H9 (cell line): ENCODE measurements around the gene APBA3. TPM values are rescaled to one million over a fixed set of nuclear protein-coding genes. Genes with fewer than 3 reads are reported as not detected.

Experiments used
- DNase-seq: peaks from one replicate; pipeline ENCODE4 v3.0.0-alpha.2; 2017
- H2AFZ ChIP-seq: one replicate; pipeline ENCODE4 v1.6.1; 2013; ENCODE audit warnings: mild to moderate bottlenecking, low read length, control low read depth, moderate library complexity
- H2AK5ac ChIP-seq: 2 replicates; pipeline ENCODE4 v1.6.1; 2013; ENCODE audit warnings: low read length, control low read depth, mixed read lengths; ENCODE audit not compliant: insufficient read length
- H2BK120ac ChIP-seq: one replicate; pipeline ENCODE4 v1.6.1; 2013; ENCODE audit warnings: low read depth, mild to moderate bottlenecking, low read length, control low read depth, inconsistent platforms; ENCODE audit not compliant: poor library complexity, severe bottlenecking
- H2BK12ac ChIP-seq: 2 replicates; pipeline ENCODE4 v1.6.1; 2013; ENCODE audit warnings: low read length, control low read depth, mixed read lengths, low read depth; ENCODE audit not compliant: insufficient read length
- H2BK15ac ChIP-seq: 2 replicates; pipeline ENCODE4 v1.6.1; 2013; ENCODE audit warnings: low read depth, low read length, control low read depth
- H2BK20ac ChIP-seq: one replicate; pipeline ENCODE4 v1.6.1; 2013; ENCODE audit warnings: low read depth, mild to moderate bottlenecking, low read length, control low read depth, inconsistent platforms; ENCODE audit not compliant: poor library complexity, severe bottlenecking
- H2BK5ac ChIP-seq: 2 replicates; pipeline ENCODE4 v1.6.1; 2013; ENCODE audit warnings: low read length, control low read depth, mixed read lengths; ENCODE audit not compliant: insufficient read length
- H3K14ac ChIP-seq: 2 replicates; pipeline ENCODE4 v1.6.1; 2013; ENCODE audit warnings: low read length, control low read depth; ENCODE audit not compliant: insufficient read depth
- H3K18ac ChIP-seq: 2 replicates; pipeline ENCODE4 v1.6.1; 2013; ENCODE audit warnings: low read depth, mild to moderate bottlenecking, mixed read lengths, low read length, control low read depth; ENCODE audit not compliant: insufficient read length
- H3K23ac ChIP-seq: 2 replicates; pipeline ENCODE4 v1.6.1; 2013; ENCODE audit warnings: low read length, control low read depth, mixed read lengths, low read depth; ENCODE audit not compliant: insufficient read length
- H3K23me2 ChIP-seq: 2 replicates; pipeline ENCODE4 v1.6.1; 2013; ENCODE audit warnings: low read depth, mild to moderate bottlenecking, mixed read lengths, low read length, control low read depth; ENCODE audit not compliant: insufficient read length, poor library complexity, severe bottlenecking
- H3K27ac ChIP-seq: 2 replicates; pipeline ENCODE4 v1.5.1; 2013; ENCODE audit warnings: low read length, control low read depth, mixed read lengths, low read depth; ENCODE audit not compliant: insufficient read length
- H3K27me3 ChIP-seq: 2 replicates; pipeline ENCODE4 v1.6.1; 2013; ENCODE audit warnings: low read length, control low read depth, inconsistent platforms; ENCODE audit not compliant: insufficient read depth
- H3K4ac ChIP-seq: 2 replicates; pipeline ENCODE4 v1.6.1; 2013; ENCODE audit warnings: low read depth, mild to moderate bottlenecking, control low read depth, inconsistent platforms, low read length, moderate library complexity
- H3K4me1 ChIP-seq: 2 replicates; pipeline ENCODE4 v1.6.1; 2013; ENCODE audit warnings: low read length, control low read depth, inconsistent platforms; ENCODE audit not compliant: insufficient read depth
- H3K4me2 ChIP-seq: 2 replicates; pipeline ENCODE4 v1.6.1; 2013; ENCODE audit warnings: low read length, control low read depth, mixed read lengths; ENCODE audit not compliant: insufficient read length, insufficient read depth
- H3K56ac ChIP-seq: 2 replicates; pipeline ENCODE4 v1.6.1; 2013; ENCODE audit warnings: low read depth, mild to moderate bottlenecking, mixed read lengths, low read length, control low read depth; ENCODE audit not compliant: insufficient read length
- H3K79me1 ChIP-seq: 2 replicates; pipeline ENCODE4 v1.6.1; 2013; ENCODE audit warnings: low read depth, mild to moderate bottlenecking, moderate library complexity, low read length, control low read depth, inconsistent platforms; ENCODE audit not compliant: insufficient read depth, poor library complexity, severe bottlenecking
- H3K79me2 ChIP-seq: 2 replicates; pipeline ENCODE4 v1.6.1; 2013; ENCODE audit warnings: low read length, control low read depth, inconsistent platforms; ENCODE audit not compliant: insufficient read depth
- H3K9ac ChIP-seq: 2 replicates; pipeline ENCODE4 v1.6.1; 2013; ENCODE audit warnings: low read length, control low read depth, mixed read lengths; ENCODE audit not compliant: insufficient read length; ENCODE audit errors: extremely low read depth
- H3K9me3 ChIP-seq: one replicate; pipeline ENCODE4 v1.6.1; 2013; ENCODE audit warnings: low read depth, low read length, inconsistent platforms; ENCODE audit not compliant: control insufficient read depth
- H3T11ph ChIP-seq: one replicate; pipeline ENCODE4 v1.6.1; 2013; ENCODE audit warnings: mild to moderate bottlenecking, low read length, control low read depth, inconsistent platforms
- H4K20me1 ChIP-seq: one replicate; pipeline ENCODE4 v1.6.1; 2013; ENCODE audit not compliant: control insufficient read depth, insufficient read length, insufficient read depth
- H4K5ac ChIP-seq: 2 replicates; pipeline ENCODE4 v1.6.1; 2013; ENCODE audit warnings: low read depth, mild to moderate bottlenecking, mixed read lengths, low read length, control low read depth; ENCODE audit not compliant: insufficient read length
- H4K8ac ChIP-seq: replicated peaks from 2 replicates; pipeline ENCODE4 v1.6.1; 2013; ENCODE audit warnings: low read length, control low read depth, mixed read lengths, low read depth; ENCODE audit not compliant: insufficient read length
- H4K91ac ChIP-seq: 2 replicates; pipeline ENCODE4 v1.6.1; 2013; ENCODE audit warnings: low read depth, mild to moderate bottlenecking, moderate library complexity, mixed read lengths, low read length, control low read depth; ENCODE audit not compliant: insufficient read length
- H3K27ac Mint-ChIP-seq, 3 experiments: 2 replicates in 2 of 3; 3 replicates in 1 of 3; pipeline ENCODE4 v1.8.0; 2020 to 2021; ENCODE audit warnings: mixed read lengths in 3 of 3, mild to moderate bottlenecking in 1 of 3, moderate library complexity in 1 of 3
- H3K27me3 Mint-ChIP-seq: 2 replicates; pipeline ENCODE4 v1.8.0; 2021; ENCODE audit warnings: low read depth, mild to moderate bottlenecking, moderate library complexity, mixed read lengths
- H3K36me3 Mint-ChIP-seq, 3 experiments: 2 replicates in 2 of 3; 3 replicates in 1 of 3; pipeline ENCODE4 v1.8.0; 2020 to 2021; ENCODE audit warnings: low read depth in 3 of 3, mixed read lengths in 3 of 3; ENCODE audit not compliant: insufficient read depth in 1 of 3
- H3K4me1 Mint-ChIP-seq, 2 experiments: 2 replicates each; pipeline ENCODE4 v1.8.0; 2020; ENCODE audit warnings: mixed read lengths in 2 of 2
- H3K4me3 Mint-ChIP-seq, 2 experiments: 2 replicates in 1 of 2; 3 replicates in 1 of 2; pipeline ENCODE4 v1.8.0; 2020 to 2021; ENCODE audit warnings: mild to moderate bottlenecking in 2 of 2, mixed read lengths in 2 of 2, moderate library complexity in 1 of 2
- H3K9me3 Mint-ChIP-seq, 2 experiments: 2 replicates in 1 of 2; 3 replicates in 1 of 2; pipeline ENCODE4 v1.8.0; 2020; ENCODE audit warnings: mild to moderate bottlenecking in 2 of 2, mixed read lengths in 2 of 2, moderate library complexity in 1 of 2
- WGBS: extraction: QIAGEN DNeasy Blood & Tissue Kit; methylation state at CpG from one replicate; pipeline ENCODE4 v1.1.7; 2013; ENCODE audit warnings: missing lambda C conversion rate, low lambda C conversion rate, mixed read lengths; ENCODE audit not compliant: insufficient read length; ENCODE audit errors: extremely low coverage; 5-methylcytosine and 5-hydroxymethylcytosine counted together
- total RNA-seq: library from RNA; stranded (reverse); gene quantifications from 2 replicates; pipeline ENCODE4 v1.2.1, GENCODE V29; 2021
- TF ChIP-seq, protein P1 (sequence below): fragments of 200-600 bp; sonication (generic); conservative IDR thresholded peaks from 3 replicates; pipeline ENCODE4 v1.8.0; 2021; ENCODE audit warnings: antibody characterized with exemption, mild to moderate bottlenecking

Gene APBA3
- total RNA-seq, 1 experiment from 2014 or later: 21.8 TPM

DNA sequence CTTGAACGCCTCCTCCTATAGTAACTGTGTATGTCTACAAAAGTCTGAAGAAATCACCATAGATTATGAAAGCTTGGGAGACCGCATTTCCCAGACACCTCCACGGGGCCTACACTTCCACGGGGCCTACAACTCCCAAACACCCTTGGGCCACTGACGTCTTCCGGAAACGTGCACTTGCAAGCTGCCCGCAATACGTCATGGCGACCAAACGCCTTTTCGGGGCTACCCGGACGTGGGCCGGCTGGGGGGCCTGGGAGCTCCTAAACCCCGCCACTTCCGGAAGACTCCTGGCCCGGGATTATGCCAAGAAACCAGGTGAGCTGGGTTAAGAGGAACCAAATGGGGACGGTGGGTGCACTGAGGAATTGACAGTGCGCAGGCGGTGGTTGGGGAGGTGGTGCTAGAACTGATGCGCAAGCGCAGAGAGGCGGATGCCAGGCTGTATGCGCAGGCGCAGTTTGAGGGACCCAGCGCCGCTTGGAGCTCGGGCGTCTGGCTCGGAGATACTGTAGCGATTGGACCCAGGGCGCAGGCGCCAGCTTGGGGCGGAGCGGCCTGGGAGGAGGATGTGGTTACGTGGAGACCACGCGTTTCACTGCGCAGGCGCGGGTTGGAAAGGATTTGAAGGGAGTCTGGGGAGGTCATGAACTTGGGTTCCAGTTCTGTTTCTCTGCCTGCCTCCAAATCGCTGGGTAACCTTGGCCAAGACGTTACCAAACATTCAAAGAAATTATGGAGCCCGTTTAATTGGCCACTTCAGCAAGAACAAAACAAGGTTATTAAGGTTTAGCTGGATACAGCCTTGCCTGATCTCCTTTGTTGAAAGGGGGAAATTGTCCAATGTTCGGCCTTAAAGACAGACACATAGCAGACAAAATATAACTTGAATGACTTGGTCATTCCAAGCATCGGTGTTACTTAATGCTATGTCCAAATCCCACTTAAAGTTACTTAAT, 1.3 kb upstream of the APBA3 start, which contains the start of gene MRPL54:
MRPL54 (plus strand) TSS at position 182 of the 959 bp plus-strand sequence; CDS start at position 201, 19 bp downstream.
- peaks cover 3 to 25% (median 19%) of the 10 kb centered on the region in 3 experiments; a peak in 5 of 7 replicates for H3K36me3 Mint-ChIP-seq
- Histone ChIP-seq H2BK15ac (no peak within 1 kb of the TSS), H3K27me3 (no peaks in the 10 kb centered on the region), H2AFZ (peak within 1 kb of the TSS; percentile 56), H3K79me2 (no peaks in the 10 kb centered on the region), H2BK120ac (no peak within 1 kb of the TSS), H3K9ac (peak within 1 kb of the TSS; percentile 62), H2AK5ac (no peak within 1 kb of the TSS), H2BK5ac (no peak within 1 kb of the TSS), H3K4me2 (peak within 1 kb of the TSS; percentile 81), H3K23me2 (peaks cover 4% of the 10 kb centered on the region), H3T11ph (no peak within 1 kb of the TSS), H2BK12ac (no peak within 1 kb of the TSS), H4K5ac (no peak within 1 kb of the TSS), H3K9me3 (no peaks in the 10 kb centered on the region), H2BK20ac (no peak within 1 kb of the TSS), H3K4me1 (no peaks in the 10 kb centered on the region), H4K91ac (no peak within 1 kb of the TSS), H3K27ac (no peak within 1 kb of the TSS), H3K56ac (no peak within 1 kb of the TSS), H3K4ac (no peak within 1 kb of the TSS), H4K8ac (no peak within 1 kb of the TSS), H3K18ac (peak within 1 kb of the TSS; percentile 95), H4K20me1 (no peaks in the 10 kb centered on the region), H3K23ac (no peak within 1 kb of the TSS), H3K14ac (peak within 1 kb of the TSS; percentile 94), H3K79me1 (peaks cover 5% of the 10 kb centered on the region)
- WGBS: no CpG with 5 or more reads among the region's 47 CpGs
- H3K9me3 Mint-ChIP-seq: no peaks in the 10 kb centered on the region; a peak in 1 of 5 replicates
- no peaks in the 10 kb centered on the region for H3K27me3 Mint-ChIP-seq
- peak within 1 kb of the TSS; percentile 96 to 99 (median 98) for H3K27ac Mint-ChIP-seq
- peaks cover 4 to 14% of the 10 kb centered on the region in 2 experiments; a peak in 3 of 4 replicates for H3K4me1 Mint-ChIP-seq
- peak; percentile 99 for DNase-seq
- H3K4me3 Mint-ChIP-seq: peak within 1 kb of the TSS; percentile 92 to 96
- TF ChIP-seq, protein P1, sequence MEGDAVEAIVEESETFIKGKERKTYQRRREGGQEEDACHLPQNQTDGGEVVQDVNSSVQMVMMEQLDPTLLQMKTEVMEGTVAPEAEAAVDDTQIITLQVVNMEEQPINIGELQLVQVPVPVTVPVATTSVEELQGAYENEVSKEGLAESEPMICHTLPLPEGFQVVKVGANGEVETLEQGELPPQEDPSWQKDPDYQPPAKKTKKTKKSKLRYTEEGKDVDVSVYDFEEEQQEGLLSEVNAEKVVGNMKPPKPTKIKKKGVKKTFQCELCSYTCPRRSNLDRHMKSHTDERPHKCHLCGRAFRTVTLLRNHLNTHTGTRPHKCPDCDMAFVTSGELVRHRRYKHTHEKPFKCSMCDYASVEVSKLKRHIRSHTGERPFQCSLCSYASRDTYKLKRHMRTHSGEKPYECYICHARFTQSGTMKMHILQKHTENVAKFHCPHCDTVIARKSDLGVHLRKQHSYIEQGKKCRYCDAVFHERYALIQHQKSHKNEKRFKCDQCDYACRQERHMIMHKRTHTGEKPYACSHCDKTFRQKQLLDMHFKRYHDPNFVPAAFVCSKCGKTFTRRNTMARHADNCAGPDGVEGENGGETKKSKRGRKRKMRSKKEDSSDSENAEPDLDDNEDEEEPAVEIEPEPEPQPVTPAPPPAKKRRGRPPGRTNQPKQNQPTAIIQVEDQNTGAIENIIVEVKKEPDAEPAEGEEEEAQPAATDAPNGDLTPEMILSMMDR: no peak
